GM12878 (cell line): ENCODE measurements around the gene ATOSB.

Source experiments
- CHD1 ChIP-seq: IDR thresholded peaks from 2 replicates; pipeline ENCODE4 v1.6.1; 2012; ENCODE audit warnings: low read depth, low read length, improper control_type of control experiment
- CTCF ChIP-seq, 3 experiments: IDR thresholded peaks in 2 of 3; conservative IDR thresholded peaks in 1 of 3; 2 replicates each; pipeline ENCODE4 v1.5.1; 2011; ENCODE audit warnings: low read depth in 3 of 3, low read length in 3 of 3, mild to moderate bottlenecking in 3 of 3, control low read depth in 2 of 3, moderate library complexity in 2 of 3, inconsistent platforms in 1 of 3, mixed read lengths in 1 of 3; ENCODE audit not compliant: control insufficient read depth in 2 of 3, insufficient read depth in 1 of 3; ENCODE audit errors: extremely low read depth in 1 of 3
- IKZF2 ChIP-seq, 2 experiments: fragments of 450-650 bp; IDR thresholded peaks; 2 replicates each; pipeline ENCODE4 v1.6.1; 2017; ENCODE audit warnings: mild to moderate bottlenecking in 2 of 2, moderate library complexity in 2 of 2
- POLR2A ChIP-seq: IDR thresholded peaks from 2 replicates; pipeline ENCODE4 v1.6.1; 2011; ENCODE audit warnings: low read depth, mild to moderate bottlenecking, low read length
- POLR2AphosphoS2 ChIP-seq: IDR thresholded peaks from 2 replicates; pipeline ENCODE4 v1.6.1; 2011; ENCODE audit warnings: low read depth, mild to moderate bottlenecking, low read length, improper control_type of control experiment, moderate library complexity
- POLR2AphosphoS5 ChIP-seq: IDR thresholded peaks from 2 replicates; pipeline ENCODE4 v1.6.1; 2011; ENCODE audit warnings: mild to moderate bottlenecking, low read length, inconsistent platforms
- RCOR1 ChIP-seq: conservative IDR thresholded peaks from 2 replicates; pipeline ENCODE4 v1.6.1; 2012; ENCODE audit warnings: low read depth, low read length, improper control_type of control experiment
- YY1 ChIP-seq: IDR thresholded peaks from 2 replicates; pipeline ENCODE4 v1.6.1; 2011; ENCODE audit warnings: low read depth, mild to moderate bottlenecking, low read length
- ZNF274 ChIP-seq: IDR thresholded peaks from one replicate; pipeline ENCODE4 v1.8.0; 2011; ENCODE audit not compliant: insufficient read length, insufficient read depth
- TF ChIP-seq, protein P1 (sequence below): fragments of 450-650 bp; IDR thresholded peaks from 2 replicates; pipeline ENCODE4 v1.6.1; 2014; ENCODE audit warnings: mild to moderate bottlenecking

GRCh38 chr9:35060548-35061207 lies 55.0 kb downstream of the ATOSB start:
- no peak for TF ChIP-seq RCOR1
- TF ChIP-seq POLR2AphosphoS5 = no peak
- TF ChIP-seq, protein P1, sequence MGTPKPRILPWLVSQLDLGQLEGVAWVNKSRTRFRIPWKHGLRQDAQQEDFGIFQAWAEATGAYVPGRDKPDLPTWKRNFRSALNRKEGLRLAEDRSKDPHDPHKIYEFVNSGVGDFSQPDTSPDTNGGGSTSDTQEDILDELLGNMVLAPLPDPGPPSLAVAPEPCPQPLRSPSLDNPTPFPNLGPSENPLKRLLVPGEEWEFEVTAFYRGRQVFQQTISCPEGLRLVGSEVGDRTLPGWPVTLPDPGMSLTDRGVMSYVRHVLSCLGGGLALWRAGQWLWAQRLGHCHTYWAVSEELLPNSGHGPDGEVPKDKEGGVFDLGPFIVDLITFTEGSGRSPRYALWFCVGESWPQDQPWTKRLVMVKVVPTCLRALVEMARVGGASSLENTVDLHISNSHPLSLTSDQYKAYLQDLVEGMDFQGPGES = no peak
- no peak for TF ChIP-seq YY1
- no peak for TF ChIP-seq IKZF2 (IDR thresholded peaks at IDR 0.05)
- TF ChIP-seq POLR2A = no peak
- TF ChIP-seq CTCF (IDR thresholded peaks at IDR 0.05 in 2 of 3, conservative IDR thresholded peaks at IDR 0.05 in 1 of 3; ENCODE audit: control insufficient read depth in 2 of 3, extremely low read depth in 1 of 3, insufficient read depth in 1 of 3, low read depth in 3 of 3, low read length in 3 of 3) = no peak
- no peak for TF ChIP-seq ZNF274
- 0 out of 2 replicates have a peak, but pooled peaks have one; percentile 32 for TF ChIP-seq POLR2AphosphoS2
- no peak for TF ChIP-seq CHD1
